ENCODE measurements around the gene SLMAP. TPM values are rescaled to one million over a fixed set of nuclear protein-coding genes. Genes with fewer than 3 reads are reported as not detected.

SLMAP gene
- total RNA-seq, 1 donor from 2014 or later, result 116 TPM

- DNase-seq (ENCODE audit: low spot score), result no peak
- TF ChIP-seq, protein P1, sequence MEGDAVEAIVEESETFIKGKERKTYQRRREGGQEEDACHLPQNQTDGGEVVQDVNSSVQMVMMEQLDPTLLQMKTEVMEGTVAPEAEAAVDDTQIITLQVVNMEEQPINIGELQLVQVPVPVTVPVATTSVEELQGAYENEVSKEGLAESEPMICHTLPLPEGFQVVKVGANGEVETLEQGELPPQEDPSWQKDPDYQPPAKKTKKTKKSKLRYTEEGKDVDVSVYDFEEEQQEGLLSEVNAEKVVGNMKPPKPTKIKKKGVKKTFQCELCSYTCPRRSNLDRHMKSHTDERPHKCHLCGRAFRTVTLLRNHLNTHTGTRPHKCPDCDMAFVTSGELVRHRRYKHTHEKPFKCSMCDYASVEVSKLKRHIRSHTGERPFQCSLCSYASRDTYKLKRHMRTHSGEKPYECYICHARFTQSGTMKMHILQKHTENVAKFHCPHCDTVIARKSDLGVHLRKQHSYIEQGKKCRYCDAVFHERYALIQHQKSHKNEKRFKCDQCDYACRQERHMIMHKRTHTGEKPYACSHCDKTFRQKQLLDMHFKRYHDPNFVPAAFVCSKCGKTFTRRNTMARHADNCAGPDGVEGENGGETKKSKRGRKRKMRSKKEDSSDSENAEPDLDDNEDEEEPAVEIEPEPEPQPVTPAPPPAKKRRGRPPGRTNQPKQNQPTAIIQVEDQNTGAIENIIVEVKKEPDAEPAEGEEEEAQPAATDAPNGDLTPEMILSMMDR (IDR thresholded peaks at IDR 0.05), result no peak
- Mint-ChIP-seq H3K27ac (ENCODE audit: unreplicated experiment) (no peak overlapping the region), H3K27me3 (ENCODE audit: low read depth) (no peaks in the 10 kb centered on the region), H3K36me3 (ENCODE audit: low read depth) (peaks cover 2% of the 10 kb centered on the region), H3K4me3 (ENCODE audit: unreplicated experiment) (no peak overlapping the region), H3K4me1 (ENCODE audit: low read depth) (peaks cover 8% of the 10 kb centered on the region), H3K9me3 (ENCODE audit: low read depth) (no peaks in the 10 kb centered on the region)
Measured at GRCh38 chr3:57841818-57842217, 85.7 kb downstream of the SLMAP start.

DNA sequence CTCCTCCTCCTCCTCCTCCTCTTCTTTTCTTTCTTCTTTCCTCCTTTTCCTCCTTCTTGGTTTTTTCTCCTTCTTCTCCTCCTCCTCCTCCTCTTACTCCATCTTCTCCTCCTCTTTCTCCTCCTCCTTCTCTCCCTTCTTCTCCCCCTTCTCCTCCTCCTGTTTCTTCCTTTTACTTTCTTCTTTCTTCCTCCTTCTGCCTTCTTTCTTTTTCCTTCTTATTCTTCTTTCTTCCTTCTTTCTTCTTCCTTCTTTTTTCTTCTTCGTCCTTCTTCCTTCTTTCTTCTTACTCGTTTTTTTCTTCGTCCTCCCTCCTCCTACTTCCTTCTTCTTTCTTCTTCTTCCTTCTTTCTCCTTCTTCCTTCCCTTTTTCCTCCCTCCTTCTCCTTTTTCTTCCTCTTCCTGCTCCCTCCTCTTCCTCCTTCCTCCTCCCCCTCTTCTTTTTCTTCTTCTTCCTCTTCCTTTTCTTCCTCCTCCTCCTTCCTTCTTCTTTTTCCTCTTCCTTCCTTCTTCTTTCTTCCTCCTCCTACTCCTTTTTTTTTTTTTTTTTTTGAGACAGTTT, 92.1 kb downstream of the SLMAP start:
- no peak overlapping the region for H3K4me3 Mint-ChIP-seq (ENCODE audit: unreplicated experiment)
- no peaks in the 10 kb centered on the region for H3K9me3 Mint-ChIP-seq (ENCODE audit: low read depth)
- DNase-seq (ENCODE audit: low spot score), result no peak
- TF ChIP-seq, protein P1 (IDR thresholded peaks at IDR 0.05), result no peak
- no peaks in the 10 kb centered on the region for H3K36me3 Mint-ChIP-seq (ENCODE audit: low read depth)
- H3K27me3 Mint-ChIP-seq (ENCODE audit: low read depth), result no peaks in the 10 kb centered on the region
- no peak overlapping the region for H3K27ac Mint-ChIP-seq (ENCODE audit: unreplicated experiment)
- H3K4me1 Mint-ChIP-seq (ENCODE audit: low read depth), result peaks cover 8% of the 10 kb centered on the region

DNA sequence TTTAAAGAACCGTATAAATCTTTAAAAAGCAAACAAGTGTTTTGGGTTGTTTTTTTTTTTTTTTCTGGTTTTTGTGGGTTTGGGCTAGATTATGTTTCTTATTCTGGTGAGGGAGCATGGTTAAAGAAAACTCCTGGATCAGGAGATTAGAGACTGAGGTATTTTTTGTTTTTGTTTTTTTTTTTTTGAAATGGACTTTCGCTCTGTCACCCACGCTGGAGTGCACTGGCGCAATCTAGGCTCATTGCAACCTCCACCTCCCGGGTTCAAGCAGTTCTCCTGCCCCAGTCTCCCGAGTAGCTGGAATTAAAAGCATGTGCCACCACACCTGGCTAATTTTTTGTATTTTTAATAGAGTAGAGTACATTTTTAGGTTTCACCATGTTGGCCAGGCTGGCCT, 95.2 kb downstream of the SLMAP start:
- no peak overlapping the region for H3K27ac Mint-ChIP-seq (ENCODE audit: unreplicated experiment)
- peaks cover 8% of the 10 kb centered on the region for H3K4me1 Mint-ChIP-seq (ENCODE audit: low read depth)
- TF ChIP-seq, protein P1 (IDR thresholded peaks at IDR 0.05), result no peak
- no peaks in the 10 kb centered on the region for H3K27me3 Mint-ChIP-seq (ENCODE audit: low read depth)
- no peak overlapping the region for H3K4me3 Mint-ChIP-seq (ENCODE audit: unreplicated experiment)
- DNase-seq (ENCODE audit: low spot score), result no peak
- no peaks in the 10 kb centered on the region for H3K9me3 Mint-ChIP-seq (ENCODE audit: low read depth)
- no peaks in the 10 kb centered on the region for H3K36me3 Mint-ChIP-seq (ENCODE audit: low read depth)

DNA sequence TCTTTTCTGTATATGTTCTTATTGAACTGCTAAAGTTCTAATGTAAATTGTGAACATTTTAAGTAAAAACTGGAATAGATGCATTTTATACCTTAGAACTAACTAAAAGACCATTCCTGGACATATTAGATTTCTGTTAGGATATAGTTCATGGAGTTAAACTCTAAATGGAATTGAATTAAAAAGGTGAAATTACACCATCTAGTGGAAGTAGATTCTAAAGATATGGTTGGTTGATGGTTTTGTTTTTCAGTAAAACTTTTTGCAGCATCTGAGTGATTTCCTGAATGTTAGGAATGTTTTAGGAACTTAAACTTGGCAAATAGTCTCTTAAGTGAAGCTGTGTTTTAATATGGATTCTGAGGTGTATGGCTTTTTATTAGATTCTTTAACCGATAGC, 96.8 kb downstream of the SLMAP start:
- peaks cover 8% of the 10 kb centered on the region for H3K4me1 Mint-ChIP-seq (ENCODE audit: low read depth)
- H3K9me3 Mint-ChIP-seq (ENCODE audit: low read depth), result no peaks in the 10 kb centered on the region
- TF ChIP-seq, protein P1 (IDR thresholded peaks at IDR 0.05), result peak; percentile 85
- H3K27ac Mint-ChIP-seq (ENCODE audit: unreplicated experiment), result peak overlapping the region; percentile 77
- no peaks in the 10 kb centered on the region for H3K27me3 Mint-ChIP-seq (ENCODE audit: low read depth)
- DNase-seq (ENCODE audit: low spot score), result no peak
- peaks cover 1% of the 10 kb centered on the region for H3K36me3 Mint-ChIP-seq (ENCODE audit: low read depth)
- no peak overlapping the region for H3K4me3 Mint-ChIP-seq (ENCODE audit: unreplicated experiment)

DNA sequence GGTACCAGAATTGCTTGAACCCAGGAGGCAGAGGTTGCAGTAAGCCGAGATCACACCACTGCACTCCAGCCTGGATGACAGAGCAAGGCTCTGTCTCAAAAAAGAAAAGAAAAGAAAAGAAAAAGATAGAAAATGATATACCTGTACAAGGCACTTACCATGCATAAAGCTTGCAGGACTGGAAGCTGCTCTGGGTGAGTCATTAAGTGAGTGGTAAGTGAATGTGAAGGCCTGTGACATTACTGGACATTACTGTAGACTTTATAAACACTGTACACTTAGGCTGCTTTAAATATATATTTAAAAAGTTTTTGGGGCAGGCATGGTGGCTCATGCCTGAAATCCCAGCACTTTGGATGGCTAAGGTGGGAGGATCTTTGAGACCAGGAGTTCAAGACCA, 99.2 kb downstream of the SLMAP start:
- no peak overlapping the region for H3K27ac Mint-ChIP-seq (ENCODE audit: unreplicated experiment)
- peaks cover 5% of the 10 kb centered on the region for H3K36me3 Mint-ChIP-seq (ENCODE audit: low read depth)
- H3K27me3 Mint-ChIP-seq (ENCODE audit: low read depth), result no peaks in the 10 kb centered on the region
- H3K9me3 Mint-ChIP-seq (ENCODE audit: low read depth), result no peaks in the 10 kb centered on the region
- TF ChIP-seq, protein P1 (IDR thresholded peaks at IDR 0.05), result no peak
- H3K4me1 Mint-ChIP-seq (ENCODE audit: low read depth), result peaks cover 8% of the 10 kb centered on the region
- DNase-seq (ENCODE audit: low spot score), result no peak
- no peak overlapping the region for H3K4me3 Mint-ChIP-seq (ENCODE audit: unreplicated experiment)

Measured in chondrocyte (in vitro differentiated cells).